Stimulated activated CD4-positive, alpha-beta T cell treated with anti-CD3 and anti-CD28 coated beads, Interleukin-1b, Interleukin-23, amount 100 ng/mL, for 1 hour (primary cell): ENCODE data around the gene BHMT2.

ENCODE experiments used
- DNase-seq, 2 donors: peaks; one replicate each; pipeline ENCODE4 v3.0.0-alpha.2; 2020; ENCODE audit warnings: low read depth in 2 of 2

The BHMT2 gene

DNA sequence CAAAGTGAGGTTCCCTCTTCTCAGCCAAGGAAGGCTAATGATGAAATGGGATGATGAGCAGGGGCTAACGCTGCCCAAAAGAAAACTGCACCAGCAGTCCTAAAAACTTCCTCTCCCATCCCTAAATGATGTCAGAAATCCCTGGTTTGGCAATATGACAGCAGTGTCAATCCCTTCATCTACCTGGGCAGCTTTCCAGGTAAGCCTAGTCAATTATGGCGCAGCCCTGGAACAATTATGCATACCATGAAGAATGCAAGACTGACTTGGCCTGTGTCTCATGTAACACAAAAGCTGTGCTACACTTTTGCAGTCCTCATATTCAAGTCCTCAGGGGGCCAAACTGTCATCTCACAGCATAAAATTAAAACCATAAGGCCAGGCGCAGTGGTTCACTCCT lies 7.1 kb upstream of the BHMT2 start:
- no peak for DNase-seq

- no peak for DNase-seq
These were observed 742 bp downstream of the BHMT2 start for GRCh38 chr5:79070350-79070667.

DNA sequence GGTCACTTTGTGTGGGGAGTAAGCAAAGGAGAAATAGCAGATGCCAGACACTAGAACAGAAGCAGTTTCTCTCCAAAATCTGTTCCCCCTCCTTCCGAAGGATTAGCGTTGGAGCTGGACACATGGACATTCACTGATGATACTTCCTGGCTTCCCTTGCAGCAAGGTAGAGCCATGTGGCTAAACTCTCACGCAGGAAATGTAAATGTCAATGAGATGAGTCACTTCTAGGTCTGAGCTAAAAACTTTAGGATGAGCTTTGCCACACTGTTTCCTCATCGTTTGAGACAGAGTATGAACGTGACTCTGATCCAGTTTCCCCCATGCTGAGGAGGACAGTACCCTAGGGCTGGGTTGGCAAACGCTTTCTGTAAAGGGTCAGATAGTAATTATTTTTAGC lies 5.1 kb downstream of the BHMT2 start:
- DNase-seq, result no peak

DNA sequence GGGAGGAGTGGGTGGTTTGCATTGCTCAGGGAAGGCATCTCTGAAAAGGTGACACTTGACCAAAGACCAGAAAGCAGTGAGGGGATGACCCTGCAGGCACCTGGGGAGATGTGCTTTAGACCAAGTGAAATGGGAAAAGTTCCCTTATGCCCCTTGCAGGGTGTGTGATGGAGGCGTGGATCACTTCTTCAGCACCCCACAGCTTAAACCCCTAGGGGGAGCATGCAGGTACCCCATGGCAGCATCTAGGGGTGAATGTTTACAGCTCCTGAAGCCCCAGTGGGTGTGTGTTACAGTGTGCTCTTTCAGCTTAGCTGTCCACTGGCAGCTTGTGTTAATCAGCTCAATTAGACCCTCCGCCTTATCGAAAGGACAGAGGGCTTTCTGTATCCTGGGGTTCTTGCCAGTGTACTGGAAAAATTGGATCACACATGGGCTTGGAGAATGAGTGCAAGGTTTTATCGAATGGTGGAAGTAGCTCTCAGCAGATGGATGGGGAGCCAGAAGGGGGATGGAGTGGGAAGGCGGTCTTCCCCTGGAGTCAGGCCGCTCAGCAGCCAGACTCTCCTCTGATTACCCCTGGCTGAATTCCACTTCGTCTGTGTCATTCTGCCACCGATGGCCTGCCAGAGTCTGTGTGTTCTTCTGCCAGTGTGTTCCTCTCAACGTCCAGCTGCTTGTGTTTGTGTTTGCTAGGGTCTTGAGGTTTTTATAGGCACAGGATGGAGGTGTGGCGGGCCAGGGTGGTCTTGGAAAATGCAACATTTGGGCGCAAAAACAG lies 6.3 kb downstream of the BHMT2 start:
- DNase-seq, result no peak

- DNase-seq, result no peak
These were observed 7.3 kb downstream of the BHMT2 start for GRCh38 chr5:79076819-79077218.

DNA sequence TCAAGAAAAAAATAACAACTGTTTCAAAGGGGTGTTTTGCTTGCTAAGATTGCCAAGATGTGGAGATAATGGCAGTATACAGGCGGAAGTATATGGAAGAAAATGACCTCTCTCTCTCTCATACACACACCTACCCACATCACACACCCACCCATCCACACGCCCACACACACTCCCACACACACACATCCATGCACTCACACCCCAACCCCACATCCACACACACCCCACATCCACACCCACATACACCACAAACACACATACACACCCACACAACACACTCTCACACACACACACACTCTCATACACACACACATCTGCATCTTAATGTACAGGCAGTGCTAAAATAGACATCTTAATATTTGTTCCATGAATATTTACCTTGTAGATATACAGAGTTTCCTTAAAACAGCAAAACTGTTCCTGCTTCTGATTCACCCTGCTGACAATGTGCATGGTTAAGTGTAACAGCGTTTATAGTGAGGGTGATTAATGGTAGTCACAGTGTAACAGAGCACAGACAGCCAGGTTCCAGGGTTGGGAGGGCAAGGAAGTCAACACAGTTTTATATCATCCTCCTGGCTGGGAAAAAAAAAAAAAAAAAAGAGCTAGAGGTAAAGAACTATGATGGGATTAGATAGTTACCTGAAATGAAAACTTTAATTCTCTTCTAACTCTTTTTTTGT lies 8.3 kb downstream of the BHMT2 start:
- no peak for DNase-seq

- DNase-seq, result no peak
These were observed 11.2 kb downstream of the BHMT2 start for GRCh38 chr5:79080804-79081203.

DNA sequence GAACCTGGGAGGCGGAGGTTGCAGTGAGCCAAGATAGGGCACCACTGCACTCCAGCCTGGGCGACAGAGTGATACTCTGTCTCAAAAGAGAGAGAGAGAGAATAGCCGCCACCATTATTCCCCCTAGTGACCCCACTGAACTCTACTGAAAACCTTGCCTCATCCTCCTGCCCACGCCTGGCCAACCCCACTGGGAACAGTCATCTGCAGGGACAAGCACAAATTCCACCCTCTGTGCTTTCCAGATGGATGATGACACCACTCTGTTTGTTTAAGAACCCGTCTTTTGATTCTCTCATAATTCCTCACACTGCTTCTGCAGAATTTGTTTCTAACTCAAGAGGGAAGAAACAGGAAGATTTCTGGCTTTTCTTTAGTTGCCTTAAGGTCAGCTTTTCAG lies 12.2 kb downstream of the BHMT2 start:
- DNase-seq, result no peak

DNA sequence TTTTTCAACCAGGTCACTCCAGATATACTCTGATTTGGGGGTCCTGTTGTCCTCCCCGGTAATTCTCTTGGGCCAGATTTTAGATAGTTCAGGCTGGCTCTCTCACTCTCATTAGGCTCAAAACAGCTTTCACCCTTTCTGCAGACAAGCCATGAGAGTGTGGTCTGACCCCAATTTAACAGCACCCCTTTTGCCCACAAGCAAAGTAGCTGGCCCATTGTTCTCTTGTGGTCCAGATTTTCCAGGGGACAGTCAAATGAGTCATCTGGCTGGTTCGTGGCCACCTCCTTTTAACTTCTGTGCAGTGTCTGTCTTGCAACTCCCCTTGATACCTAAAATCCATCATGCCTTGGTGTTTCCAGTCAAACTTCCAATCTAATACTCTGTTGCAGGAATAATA lies 16.5 kb downstream of the BHMT2 start:
- no peak for DNase-seq

DNA sequence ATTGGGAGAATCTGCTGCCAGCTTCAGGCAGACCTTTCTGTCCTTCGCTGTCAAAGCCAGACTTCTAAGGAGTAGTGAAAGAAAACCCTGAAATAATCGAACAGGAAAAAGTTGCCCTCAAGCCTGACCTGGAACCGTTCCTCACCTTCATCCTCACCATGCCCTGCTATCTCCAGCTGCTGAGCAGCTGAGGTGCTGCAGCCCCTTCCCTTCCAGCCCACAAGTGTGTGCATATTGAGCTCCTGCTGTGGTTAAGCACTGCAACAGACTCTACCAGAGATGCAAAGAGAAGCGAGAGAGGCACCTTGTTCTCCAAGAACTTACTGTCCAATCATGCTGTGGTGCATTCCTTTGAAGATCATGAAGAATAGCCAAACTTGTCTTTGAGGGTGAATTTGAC lies 18.9 kb downstream of the BHMT2 start:
- DNase-seq, result no peak

- DNase-seq, result no peak
These were observed 21.5 kb downstream of the BHMT2 start for GRCh38 chr5:79091064-79091463.

- no peak for DNase-seq
These were observed 24.2 kb downstream of the BHMT2 start for GRCh38 chr5:79093762-79094161.

DNA sequence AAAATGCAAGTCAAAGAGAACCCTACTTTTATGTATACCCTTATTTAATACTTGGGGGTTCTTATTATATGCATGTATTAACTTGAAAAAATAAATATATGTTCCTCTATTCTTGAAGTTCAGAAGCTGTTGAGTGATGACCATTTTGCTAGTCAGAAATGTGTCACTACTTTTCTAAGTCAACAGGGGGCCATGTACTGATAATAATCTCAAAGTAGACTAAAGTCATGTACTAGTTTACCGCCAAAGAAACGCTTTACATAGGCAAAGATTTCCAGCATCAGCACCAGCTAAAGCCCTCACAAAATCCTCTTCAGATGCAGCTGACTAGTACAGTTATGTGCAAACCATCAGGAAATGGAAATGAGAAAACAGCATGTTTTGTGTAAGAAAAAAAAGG lies 36.3 kb downstream of the BHMT2 start:
- no peak for DNase-seq

GRCh38 chr5:79107020-79107796 lies 37.6 kb downstream of the BHMT2 start:
- no peak for DNase-seq

- no peak for DNase-seq
These were observed 38.5 kb downstream of the BHMT2 start for GRCh38 chr5:79108086-79108485.

- DNase-seq, result no peak
These were observed 39.2 kb downstream of the BHMT2 start for GRCh38 chr5:79108792-79109191.

DNA sequence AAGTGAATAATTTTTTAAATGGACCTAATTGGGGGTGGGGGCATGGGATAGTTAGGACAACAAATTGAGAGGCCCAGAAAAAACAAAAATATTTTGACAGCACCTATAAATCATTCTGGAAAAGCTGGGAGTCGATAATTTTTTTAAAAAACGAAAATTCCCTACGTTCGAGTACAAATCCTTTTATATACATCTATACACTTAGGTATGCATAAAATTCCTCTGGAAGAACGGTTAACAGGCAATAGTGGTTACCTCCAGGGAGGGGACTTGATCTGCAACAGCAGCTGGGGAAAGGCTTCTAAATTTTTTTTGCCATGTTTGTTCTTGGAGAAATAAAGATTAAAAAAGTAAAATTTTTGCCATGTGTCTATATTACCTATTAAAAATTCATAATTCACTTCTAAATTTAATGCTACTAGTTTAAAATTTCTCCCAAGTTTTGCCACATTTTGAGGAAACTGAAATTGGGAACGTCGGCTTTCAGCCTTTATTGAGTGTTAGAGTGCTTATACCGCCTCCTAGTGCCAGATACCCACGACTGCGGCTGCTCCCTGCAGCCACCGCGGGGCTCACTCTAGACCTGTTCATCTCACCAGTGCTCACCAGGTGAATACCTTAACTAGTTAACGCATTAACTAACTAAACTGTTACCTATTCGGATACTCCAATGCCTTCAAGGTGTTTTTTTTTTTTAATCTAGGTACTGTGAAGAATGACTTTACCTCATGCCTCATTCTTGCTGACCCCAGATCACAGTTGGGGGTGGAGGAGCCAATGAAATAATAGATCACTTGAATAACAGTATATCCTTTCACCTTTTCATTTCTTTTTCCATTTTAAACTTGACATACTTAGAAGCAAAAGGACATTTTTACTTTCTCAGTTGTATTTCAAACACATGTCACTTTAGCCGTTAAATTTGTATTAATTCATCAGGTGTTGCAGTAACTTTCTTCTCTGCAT lies 40.2 kb downstream of the BHMT2 start:
- DNase-seq, result no peak

- no peak for DNase-seq
These were observed 41.9 kb downstream of the BHMT2 start, which contains the start of gene BHMT for GRCh38 chr5:79111387-79111959. TSS of gene BHMT (plus strand) at chr5:79111809. CDS start at chr5:79111886, 77 bp downstream.

DNA sequence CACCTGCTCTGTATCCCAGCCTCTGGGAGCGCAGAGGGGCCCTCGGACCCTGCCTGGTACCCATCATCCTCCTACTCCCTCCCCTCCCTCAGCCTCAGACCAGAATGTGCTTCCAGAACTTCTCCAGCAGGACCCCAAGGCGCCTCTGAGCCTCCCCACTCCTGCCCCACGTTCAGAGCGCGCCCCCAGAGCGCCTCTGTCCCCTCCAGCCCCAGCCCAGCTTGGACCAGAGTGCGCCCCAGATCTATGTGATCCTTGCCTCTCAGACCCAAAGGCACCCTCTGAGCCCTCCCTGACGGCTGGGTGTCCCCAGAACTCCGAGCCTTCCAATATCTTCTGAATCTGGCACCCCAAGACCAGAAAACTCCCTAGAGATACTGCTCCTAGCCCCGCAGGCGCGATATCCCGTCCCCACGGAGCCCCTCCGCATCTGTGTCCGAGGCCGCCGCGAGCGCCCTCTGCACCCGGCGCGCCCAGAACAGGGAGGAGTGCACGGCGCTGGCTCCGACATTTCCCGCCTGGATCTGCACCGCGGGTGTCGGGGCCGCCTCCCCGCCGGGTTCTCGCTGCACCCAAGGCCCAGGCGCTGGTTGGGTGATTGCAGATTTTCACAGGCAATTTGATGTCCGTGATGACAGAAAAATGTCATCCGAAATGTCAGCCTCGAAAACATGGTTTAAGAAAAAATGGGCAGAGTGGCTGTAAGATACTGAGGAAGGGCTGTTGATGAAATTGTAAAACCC lies 42.6 kb downstream of the BHMT2 start:
- DNase-seq, result no peak

DNA sequence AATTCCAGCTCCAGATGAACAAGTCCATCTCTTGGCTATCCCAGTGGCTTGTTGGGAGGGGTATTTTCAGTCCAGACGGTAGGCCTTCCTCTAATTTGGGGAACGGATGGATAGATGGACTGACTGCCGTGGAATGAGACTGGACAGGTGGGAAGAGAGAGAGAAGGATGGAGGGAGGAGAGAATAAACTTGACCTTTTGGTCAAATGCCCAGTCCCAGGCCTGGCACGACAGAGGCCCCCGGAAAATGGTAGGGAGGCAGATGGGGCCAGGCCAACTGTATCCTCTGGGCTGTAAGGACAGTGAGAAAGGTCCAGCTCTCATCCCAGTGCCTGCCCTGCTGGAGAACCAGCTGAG lies 43.1 kb downstream of the BHMT2 start:
- DNase-seq, result no peak

DNA sequence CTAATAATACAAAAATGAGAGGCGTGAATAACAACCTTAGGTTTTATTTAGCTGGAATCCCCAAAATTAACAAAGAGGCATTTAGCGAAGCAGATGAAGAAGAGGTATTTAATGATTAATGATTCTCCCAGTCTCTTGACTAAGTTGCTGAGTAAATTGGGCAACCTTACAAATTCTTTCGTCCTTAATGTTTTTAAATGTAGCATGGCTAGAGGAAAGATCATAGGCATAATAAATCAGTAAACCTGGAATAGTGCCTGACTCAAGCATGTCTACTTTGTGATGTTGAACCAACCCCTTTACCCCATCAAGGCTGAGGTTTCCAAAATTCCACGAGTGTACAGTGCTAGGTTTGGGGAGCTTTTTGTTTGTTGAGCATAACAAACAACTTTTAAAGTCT lies 49.9 kb downstream of the BHMT2 start:
- DNase-seq, result no peak
